K562 (cell line): Measurements from ENCODE around the gene RYR1. TPM values are rescaled to one million over a fixed set of nuclear protein-coding genes. Genes with fewer than 3 reads are reported as not detected.

Source experiments
- ATAC-seq: fragments of 200-7000 bp; cut with Tn5 transposase; 3 replicates; pipeline ENCODE4 v1.9.1; 2020; ENCODE audit warnings: moderate library complexity
- BruUV-seq: library from RNA; stranded (reverse); fragments of 400-500 nt; replicated peaks from 2 replicates; lab custom pipeline; 2021; lab: Mats Ljungman, UMichigan
- CTCF ChIA-PET: fragments of 300-600 bp; formaldehyde crosslinking; extraction: SDS; loops from one replicate; lab custom pipeline; 2021; ENCODE audit warnings: low intra/inter-chr PET ratio; lab: Yijun Ruan, JAX
- POLR2A ChIA-PET: fragments of 300-600, 350-650 bp; sonication (Branson Sonifier 250); formaldehyde crosslinking; extraction: SDS; loops from one replicate; lab custom pipeline; 2021; ENCODE audit warnings: antibody characterized with exemption, inconsistent platforms; lab: Yijun Ruan, JAX
- DNase-seq, 4 experiments: peaks; one replicate each; pipeline versions ENCODE4 v3.0.0 to v3.0.0-alpha.2; 2011 to 2018; ENCODE audit warnings: low spot score in 3 of 4, mixed read lengths in 3 of 4; ENCODE audit errors: extremely low read depth in 1 of 4
- FAIRE-seq: peaks from 2 replicates; lab custom pipeline; 2011; peaks lifted over from hg19 to GRCh38; lab: Jason Lieb, UNC
- H2AFZ ChIP-seq: 2 replicates; pipeline ENCODE4 v1.6.0; 2011; ENCODE audit warnings: low read depth, low read length, control low read depth, inconsistent platforms
- H3K27ac ChIP-seq: fragments of 200-600 bp; 3 replicates; pipeline ENCODE4 v1.8.0; 2011; ENCODE audit warnings: low read depth, mild to moderate bottlenecking, control low read depth, inconsistent platforms, low read length, moderate library complexity, mixed read lengths; ENCODE audit errors: extremely low read depth
- H3K27me3 ChIP-seq, 2 experiments: fragments of 300-600 bp in 1 of 2; 2 replicates in 1 of 2; 3 replicates in 1 of 2; pipeline versions ENCODE4 v1.6.0 to v1.8.0; 2011; ENCODE audit warnings: inconsistent platforms in 2 of 2, low read length in 2 of 2, mild to moderate bottlenecking in 1 of 2, mixed read lengths in 1 of 2, moderate library complexity in 1 of 2; ENCODE audit not compliant: control insufficient read depth in 2 of 2, insufficient read depth in 2 of 2
- H3K36me3 ChIP-seq: fragments of 300-600 bp; 3 replicates; pipeline ENCODE4 v1.8.0; 2011; ENCODE audit warnings: mild to moderate bottlenecking, low read length, inconsistent platforms; ENCODE audit not compliant: control insufficient read depth, insufficient read depth
- H3K4me1 ChIP-seq, 2 experiments: fragments of 200-600 bp in 1 of 2; replicated peaks in 1 of 2; 2 replicates in 1 of 2; 3 replicates in 1 of 2; pipeline versions ENCODE4 v1.5.1 to v1.8.0; 2011; ENCODE audit warnings: inconsistent platforms in 2 of 2, low read length in 2 of 2, mild to moderate bottlenecking in 1 of 2, mixed read lengths in 1 of 2, moderate library complexity in 1 of 2; ENCODE audit not compliant: control insufficient read depth in 2 of 2, insufficient read depth in 2 of 2
- H3K4me2 ChIP-seq: 2 replicates; pipeline ENCODE4 v1.6.1; 2011; ENCODE audit warnings: low read length, control low read depth, inconsistent platforms, mixed read lengths; ENCODE audit not compliant: insufficient read depth
- H3K4me3 ChIP-seq: fragments of 200-600 bp; sonication (generic), shearing (Covaris generic); 2 replicates; pipeline ENCODE4 v1.5.1; 2016; ENCODE audit warnings: control low read depth, inconsistent platforms
- H3K79me2 ChIP-seq: fragments of 200-600 bp; 3 replicates; pipeline ENCODE4 v1.8.0; 2011; ENCODE audit warnings: low read length, inconsistent platforms; ENCODE audit not compliant: control insufficient read depth, insufficient read depth
- H3K9ac ChIP-seq, 2 experiments: 2 replicates each; pipeline versions ENCODE4 v1.6.0 to v1.6.1; 2011; ENCODE audit warnings: low read depth in 2 of 2, low read length in 2 of 2, control low read depth in 1 of 2, inconsistent platforms in 1 of 2, mild to moderate bottlenecking in 1 of 2, mixed read lengths in 1 of 2; ENCODE audit not compliant: insufficient read depth in 1 of 2
- H3K9me1 ChIP-seq: one replicate; pipeline ENCODE4 v1.6.0; 2011; ENCODE audit warnings: inconsistent platforms, mild to moderate bottlenecking, low read length, moderate library complexity; ENCODE audit not compliant: control insufficient read depth, insufficient read depth
- H3K9me3 ChIP-seq: replicated peaks from 2 replicates; pipeline ENCODE4 v1.5.1; 2011; ENCODE audit warnings: low read depth, low read length, inconsistent platforms; ENCODE audit not compliant: control insufficient read depth, insufficient read depth
- H4K20me1 ChIP-seq: replicated peaks from 2 replicates; pipeline ENCODE4 v1.6.1; 2011; ENCODE audit warnings: low read length, inconsistent platforms, mixed read lengths; ENCODE audit not compliant: control insufficient read depth, insufficient read depth
- CGGBP1 ChIP-seq: fragments of 250-450 bp; sonication (Bioruptor Pico); IDR thresholded peaks from 2 replicates; pipeline ENCODE4 v1.9.0; 2021; ENCODE audit warnings: mild to moderate bottlenecking
- ERF ChIP-seq: fragments of 450-650 bp; formaldehyde crosslinking; IDR thresholded peaks from 2 replicates; pipeline ENCODE4 v1.4.0; 2020; ENCODE audit warnings: mild to moderate bottlenecking, mixed read lengths
- KDM5B ChIP-seq: fragments of 200-600 bp; sonication (generic); IDR thresholded peaks from 2 replicates; pipeline ENCODE4 v1.6.1; 2012; ENCODE audit warnings: low read depth, mild to moderate bottlenecking, moderate library complexity, low read length, control low read depth, inconsistent platforms; ENCODE audit not compliant: insufficient replicate concordance
- NELFE ChIP-seq: IDR thresholded peaks from 2 replicates; pipeline ENCODE4 v1.6.1; 2011; ENCODE audit warnings: mild to moderate bottlenecking; ENCODE audit not compliant: insufficient read depth, insufficient read length
- NEUROD1 ChIP-seq: fragments of 150-350 bp; IDR thresholded peaks from 2 replicates; pipeline ENCODE4 v1.6.1; 2014; ENCODE audit warnings: borderline replicate concordance, low read length, low read depth; ENCODE audit not compliant: partially characterized antibody
- NRF1 ChIP-seq, 2 experiments: fragments of 450-650 bp; IDR thresholded peaks in 1 of 2; conservative IDR thresholded peaks in 1 of 2; 2 replicates each; pipeline ENCODE4 v1.6.1; 2014; ENCODE audit warnings: mild to moderate bottlenecking in 2 of 2
- PBX2 ChIP-seq, 2 experiments: IDR thresholded peaks in 1 of 2; conservative IDR thresholded peaks in 1 of 2; 2 replicates each; pipeline ENCODE4 v1.6.1; 2016; ENCODE audit warnings: low read depth in 2 of 2, mild to moderate bottlenecking in 1 of 2, missing compliant biosample characterization in 1 of 2, missing genetic modification characterization in 1 of 2, moderate library complexity in 1 of 2
- PHB2 ChIP-seq: fragments of 450-650 bp; IDR thresholded peaks from 2 replicates; pipeline ENCODE4 v1.6.1; 2017; ENCODE audit warnings: low read depth
- RBM15 ChIP-seq: fragments of 200-400 bp; formaldehyde crosslinking; IDR thresholded peaks from 2 replicates; pipeline ENCODE4 v1.6.1; 2018; ENCODE audit warnings: mild to moderate bottlenecking, low read length, moderate library complexity; ENCODE audit not compliant: insufficient read depth
- THRB ChIP-seq: fragments of 450-650 bp; formaldehyde crosslinking; conservative IDR thresholded peaks from 2 replicates; pipeline ENCODE4 v1.4.0; 2022; ENCODE audit warnings: mild to moderate bottlenecking, missing genetic modification characterization
- ZFP1 ChIP-seq: fragments of 450-650 bp; formaldehyde crosslinking; IDR thresholded peaks from 2 replicates; pipeline ENCODE4 v1.4.0; 2020; ENCODE audit warnings: mild to moderate bottlenecking, mixed read lengths
- ZKSCAN1 ChIP-seq: fragments of 150-350 bp; IDR thresholded peaks from 2 replicates; pipeline ENCODE4 v1.6.1; 2016; ENCODE audit warnings: low read depth, low read length
- ZNF146 ChIP-seq: IDR thresholded peaks from one replicate; pipeline ENCODE4 v1.6.1; 2018; ENCODE audit warnings: missing compliant biosample characterization; ENCODE audit not compliant: unreplicated experiment
- WGBS: fragments of 100-300 bp; shearing (Covaris generic); methylation state at CpG from one replicate; pipeline ENCODE4 v1.1.6; 2016; ENCODE audit warnings: low coverage, mixed read lengths; ENCODE audit not compliant: insufficient coverage; ENCODE audit errors: missing lambda C conversion rate; 5-methylcytosine and 5-hydroxymethylcytosine counted together
- in situ Hi-C: fragments of 300-500 bp; cut with MboI; formaldehyde crosslinking; loops from 4 replicates; pipeline ENCODE4 v1.15.0; 2018; ENCODE audit warnings: inconsistent platforms, mixed read lengths
- intact Hi-C: fragments of 100-400 bp; cut with micrococcal nuclease; formaldehyde crosslinking; loops from 2 replicates; pipeline ENCODE4 v1.14.2; 2022
- polyA plus RNA-seq, 8 experiments: library from polyadenylated mRNA; depleted of rRNA in 4 of 8; stranded (reverse) in 5 of 8; unstranded in 3 of 8; fragments of >200 nt; fragmentation: Nextera tagmentation in 2 of 8; fragmentation: Illumina TruSeq in 1 of 8; extraction: Ambion mirVana in 2 of 8; extraction: Trizol in 1 of 8; gene quantifications; 2 replicates each; pipeline versions ENCODE4 v1.2.1 to v1.2.3, GENCODE V29; 2011 to 2014; ENCODE audit warnings: inconsistent platforms in 1 of 8, missing spikeins in 1 of 8
- total RNA-seq, 7 experiments: library from RNA; depleted of rRNA in 6 of 7; stranded (reverse); fragments of >200 nt in 6 of 7; fragmentation: Illumina TruSeq in 2 of 7; extraction: Trizol in 2 of 7; gene quantifications; 2 replicates each; pipeline versions ENCODE4 v1.2.1 to v1.2.3, GENCODE V29; 2011 to 2021; ENCODE audit warnings: low replicate concordance in 1 of 7
- TF ChIP-seq, protein P1 (sequence below): fragments of 250-450 bp; sonication (Bioruptor Pico); IDR thresholded peaks from 2 replicates; pipeline ENCODE4 v1.8.0; 2022; ENCODE audit warnings: inconsistent platforms, mild to moderate bottlenecking, moderate library complexity, borderline replicate concordance

The RYR1 gene
- total and polyA plus RNA-seq, 9 of the 15 experiments (the other 6 are each of a cell fraction or from before 2014, with no cell fraction given): 0.11 to 7.4 (median 3.7) TPM

- H3K79me2 ChIP-seq: no peaks in the 10 kb centered on the region
- no peaks in the 10 kb centered on the region for H4K20me1 ChIP-seq
- no peak overlapping the region for H3K27ac ChIP-seq
- intact Hi-C loops: no loop called here
- DNase-seq: no peak
- 64% methylated on average over 8 of the region's 11 CpGs for WGBS
- TF ChIP-seq KDM5B (no peak), ZKSCAN1 (no peak), CGGBP1 (CRISPR knock-in tag) (no peak), ZNF146 (CRISPR knock-in tag) (no peak), ERF (no peak), NEUROD1 (no peak), RBM15 (no peak), THRB (no peak), PBX2 (CRISPR knock-in tag; IDR thresholded peaks at IDR 0.05; ENCODE audit: low read depth) (no peak), PBX2 (tag; conservative IDR thresholded peaks at IDR 0.05; ENCODE audit: low read depth) (no peak), PHB2 (no peak), ZFP1 (no peak), NELFE (no peak), NRF1 (conservative IDR thresholded peaks at IDR 0.05 in 1 of 2, IDR thresholded peaks at IDR 0.05 in 1 of 2) (no peak)
- TF ChIP-seq, protein P1, sequence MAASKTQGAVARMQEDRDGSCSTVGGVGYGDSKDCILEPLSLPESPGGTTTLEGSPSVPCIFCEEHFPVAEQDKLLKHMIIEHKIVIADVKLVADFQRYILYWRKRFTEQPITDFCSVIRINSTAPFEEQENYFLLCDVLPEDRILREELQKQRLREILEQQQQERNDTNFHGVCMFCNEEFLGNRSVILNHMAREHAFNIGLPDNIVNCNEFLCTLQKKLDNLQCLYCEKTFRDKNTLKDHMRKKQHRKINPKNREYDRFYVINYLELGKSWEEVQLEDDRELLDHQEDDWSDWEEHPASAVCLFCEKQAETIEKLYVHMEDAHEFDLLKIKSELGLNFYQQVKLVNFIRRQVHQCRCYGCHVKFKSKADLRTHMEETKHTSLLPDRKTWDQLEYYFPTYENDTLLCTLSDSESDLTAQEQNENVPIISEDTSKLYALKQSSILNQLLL (CRISPR knock-in tag): no peak
- no peak overlapping the region for H2AFZ ChIP-seq
- BruUV-seq: no TSS peak
- no peak overlapping the region for H3K4me2 ChIP-seq
- FAIRE-seq: no peak
- H3K9ac ChIP-seq: peak overlapping the region in 1 of 2 experiments; percentile 14; a peak in 1 of 4 replicates
- no peak for ATAC-seq
- H3K9me1 ChIP-seq: no peaks in the 10 kb centered on the region
- POLR2A ChIA-PET: no interaction called here
- H3K4me1 ChIP-seq: peaks cover 0 to 7% of the 10 kb centered on the region in 2 experiments; a peak in 2 of 5 replicates
- no peak overlapping the region for H3K4me3 ChIP-seq
- no peaks in the 10 kb centered on the region for H3K27me3 ChIP-seq
- in situ Hi-C loops: no loop called here
- H3K9me3 ChIP-seq: no peaks in the 10 kb centered on the region
- CTCF ChIA-PET: no interaction called here
- no peaks in the 10 kb centered on the region for H3K36me3 ChIP-seq
Observed at GRCh38 chr19:38577826-38578225, 144.3 kb downstream of the RYR1 start.
